ENCODE results near the gene TMEM203.

Gene TMEM203

GRCh38 chr9:137230705-137231371 lies 25.4 kb upstream of the TMEM203 start, which contains the start of gene SLC34A3:
Gene SLC34A3 (plus strand): TSS chr9:137230901. CDS start chr9:137231703, 802 bp downstream.
- no peak for DNase-seq (ENCODE audit: low read depth in 3 of 3, low spot score in 1 of 3)

- DNase-seq (ENCODE audit: low read depth in 3 of 3, low spot score in 1 of 3), result no peak
These were observed 24.7 kb upstream of the TMEM203 start for GRCh38 chr9:137229903-137230704.

- DNase-seq (ENCODE audit: low read depth in 3 of 3, low spot score in 1 of 3), result no peak
These were observed 23.8 kb upstream of the TMEM203 start for GRCh38 chr9:137228968-137229896.

GRCh38 chr9:137228506-137228967 lies 23.1 kb upstream of the TMEM203 start:
- DNase-seq (ENCODE audit: low read depth in 3 of 3, low spot score in 1 of 3), result no peak

GRCh38 chr9:137227853-137228505 lies 22.5 kb upstream of the TMEM203 start:
- no peak for DNase-seq (ENCODE audit: low read depth in 3 of 3, low spot score in 1 of 3)

- peak; percentile 57 to 70 (median 64) for DNase-seq (ENCODE audit: low read depth in 3 of 3, low spot score in 1 of 3)
These were observed 21.8 kb upstream of the TMEM203 start, which contains the start of gene RNF224 for GRCh38 chr9:137227054-137227852. Gene RNF224 (plus strand): TSS chr9:137227502. CDS start chr9:137228336, 834 bp downstream.

- no peak for DNase-seq (ENCODE audit: low read depth in 3 of 3, low spot score in 1 of 3)
These were observed 21.0 kb upstream of the TMEM203 start for GRCh38 chr9:137226338-137227053.

GRCh38 chr9:137225699-137226331 lies 20.4 kb upstream of the TMEM203 start:
- DNase-seq (ENCODE audit: low read depth in 3 of 3, low spot score in 1 of 3), result no peak

- DNase-seq (ENCODE audit: low read depth in 3 of 3, low spot score in 1 of 3), result no peak
These were observed 19.6 kb upstream of the TMEM203 start, which contains the start of gene CYSRT1 for GRCh38 chr9:137224830-137225694. Gene CYSRT1 (plus strand): TSS chr9:137225174. CDS start chr9:137225622, 448 bp downstream.

GRCh38 chr9:137223078-137223970 lies 17.9 kb upstream of the TMEM203 start:
- DNase-seq (ENCODE audit: low read depth in 3 of 3, low spot score in 1 of 3), result peak; percentile 97 to 99 (median 97)

GRCh38 chr9:137222190-137223077 lies 17.0 kb upstream of the TMEM203 start, which contains the start of gene RNF208:
Gene RNF208 (minus strand): TSS chr9:137222240. CDS start chr9:137221212, 1,028 bp downstream.
- no peak for DNase-seq (ENCODE audit: low read depth in 3 of 3, low spot score in 1 of 3)

GRCh38 chr9:137221506-137222111 lies 16.2 kb upstream of the TMEM203 start:
- DNase-seq (ENCODE audit: low read depth in 3 of 3, low spot score in 1 of 3), result no peak

- no peak for DNase-seq (ENCODE audit: low read depth in 3 of 3, low spot score in 1 of 3)
These were observed 15.7 kb upstream of the TMEM203 start for GRCh38 chr9:137221095-137221505.

GRCh38 chr9:137220317-137221094 lies 15.1 kb upstream of the TMEM203 start:
- DNase-seq (ENCODE audit: low read depth in 3 of 3, low spot score in 1 of 3), result no peak
